Neural crest cell (in vitro differentiated cells): Measurements from ENCODE around the gene AGBL4. TPM values are rescaled to one million over a fixed set of nuclear protein-coding genes. Genes with fewer than 3 reads are reported as not detected.
A peak's percentile ranks its signal among the peaks of the same experiment; 100 is the strongest.

Experiments
- DNase-seq: peaks from one replicate; pipeline ENCODE4 v3.0.0; 2021; ENCODE audit warnings: low read depth, mixed read lengths, low spot score
- H3K27ac Mint-ChIP-seq: one replicate; pipeline ENCODE4 v1.8.0; 2021; ENCODE audit warnings: mild to moderate bottlenecking, mixed read lengths; ENCODE audit not compliant: unreplicated experiment
- H3K27me3 Mint-ChIP-seq: 2 replicates; pipeline ENCODE4 v1.8.0; 2021; ENCODE audit warnings: low read depth, mild to moderate bottlenecking, mixed read lengths
- H3K36me3 Mint-ChIP-seq: 2 replicates; pipeline ENCODE4 v1.8.0; 2021; ENCODE audit warnings: low read depth, mild to moderate bottlenecking, mixed read lengths
- H3K4me1 Mint-ChIP-seq: 2 replicates; pipeline ENCODE4 v1.8.0; 2021; ENCODE audit warnings: mixed read lengths
- H3K4me3 Mint-ChIP-seq: one replicate; pipeline ENCODE4 v1.8.0; 2021; ENCODE audit warnings: mild to moderate bottlenecking, mixed read lengths
- H3K9me3 Mint-ChIP-seq: 2 replicates; pipeline ENCODE4 v1.8.0; 2021; ENCODE audit warnings: mixed read lengths
- total RNA-seq: library from RNA; stranded (reverse); gene quantifications from 2 replicates; pipeline ENCODE4 v1.2.1, GENCODE V29; 2021
- TF ChIP-seq, protein P1 (sequence below): fragments of 200-600 bp; sonication (generic); conservative IDR thresholded peaks from 2 replicates; pipeline ENCODE4 v1.5.0; 2021; ENCODE audit warnings: antibody characterized with exemption, mild to moderate bottlenecking

The AGBL4 gene
- total RNA-seq, 1 donor from 2014 or later, result 0.09 TPM

DNA sequence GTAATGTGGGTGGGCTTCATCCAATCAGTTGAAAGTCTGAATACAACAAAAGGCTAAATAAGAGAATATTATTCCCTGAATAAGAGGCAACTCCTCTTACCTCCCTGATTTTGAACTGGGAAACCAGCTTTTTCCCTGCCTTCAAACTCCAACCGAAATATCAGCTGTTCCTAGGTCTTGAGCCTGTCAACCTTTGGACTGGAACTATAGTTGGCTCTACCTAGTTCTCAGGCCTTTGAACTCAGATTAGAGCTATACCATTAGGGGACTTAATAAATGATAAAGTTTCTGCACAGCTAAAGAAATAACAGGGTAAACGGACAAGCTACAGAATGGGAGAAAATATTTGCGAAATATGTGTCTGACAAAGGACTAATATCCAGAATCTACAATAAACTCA is 1203.3 kb downstream of the AGBL4 start:
- no peak for DNase-seq
- H3K36me3 Mint-ChIP-seq, result no peaks in the 10 kb centered on the region
- H3K27ac Mint-ChIP-seq, result no peak overlapping the region
- TF ChIP-seq, protein P1, sequence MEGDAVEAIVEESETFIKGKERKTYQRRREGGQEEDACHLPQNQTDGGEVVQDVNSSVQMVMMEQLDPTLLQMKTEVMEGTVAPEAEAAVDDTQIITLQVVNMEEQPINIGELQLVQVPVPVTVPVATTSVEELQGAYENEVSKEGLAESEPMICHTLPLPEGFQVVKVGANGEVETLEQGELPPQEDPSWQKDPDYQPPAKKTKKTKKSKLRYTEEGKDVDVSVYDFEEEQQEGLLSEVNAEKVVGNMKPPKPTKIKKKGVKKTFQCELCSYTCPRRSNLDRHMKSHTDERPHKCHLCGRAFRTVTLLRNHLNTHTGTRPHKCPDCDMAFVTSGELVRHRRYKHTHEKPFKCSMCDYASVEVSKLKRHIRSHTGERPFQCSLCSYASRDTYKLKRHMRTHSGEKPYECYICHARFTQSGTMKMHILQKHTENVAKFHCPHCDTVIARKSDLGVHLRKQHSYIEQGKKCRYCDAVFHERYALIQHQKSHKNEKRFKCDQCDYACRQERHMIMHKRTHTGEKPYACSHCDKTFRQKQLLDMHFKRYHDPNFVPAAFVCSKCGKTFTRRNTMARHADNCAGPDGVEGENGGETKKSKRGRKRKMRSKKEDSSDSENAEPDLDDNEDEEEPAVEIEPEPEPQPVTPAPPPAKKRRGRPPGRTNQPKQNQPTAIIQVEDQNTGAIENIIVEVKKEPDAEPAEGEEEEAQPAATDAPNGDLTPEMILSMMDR, result no peak
- H3K9me3 Mint-ChIP-seq, result no peaks in the 10 kb centered on the region
- peaks cover 46% of the 10 kb centered on the region for H3K27me3 Mint-ChIP-seq
- no peak overlapping the region for H3K4me3 Mint-ChIP-seq
- no peaks in the 10 kb centered on the region for H3K4me1 Mint-ChIP-seq

DNA sequence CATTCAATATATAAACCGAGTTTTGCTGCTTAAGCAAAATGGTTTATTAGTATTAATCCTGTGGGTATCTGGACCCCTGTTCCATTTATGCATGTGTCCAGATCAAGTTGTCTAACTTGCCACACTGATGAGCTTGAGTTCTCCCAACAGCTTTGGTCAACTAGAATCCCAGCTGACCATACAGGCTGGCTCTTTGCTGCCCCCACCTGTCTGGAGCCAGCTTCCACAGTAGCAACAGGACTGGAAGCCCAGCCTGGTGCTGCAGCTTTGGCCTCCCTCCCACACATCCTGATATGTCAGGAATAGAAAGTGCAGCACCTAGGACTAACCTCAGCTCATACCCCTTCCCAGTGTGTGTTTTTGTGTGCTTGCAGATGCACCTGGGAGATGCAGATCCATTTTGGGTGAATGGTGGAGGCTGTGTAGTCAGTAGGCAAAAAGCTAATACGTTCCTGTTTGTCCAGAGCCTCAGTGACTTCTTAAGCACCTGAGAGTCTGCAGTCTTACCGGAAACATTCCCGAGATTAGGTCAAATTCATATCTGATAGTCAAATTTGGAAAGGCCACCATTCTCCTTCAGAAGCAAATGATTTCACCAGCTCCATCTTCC is 1206.1 kb downstream of the AGBL4 start:
- TF ChIP-seq, protein P1, result peak; percentile 78
- DNase-seq, result peak; percentile 51
- Mint-ChIP-seq H3K36me3 (no peaks in the 10 kb centered on the region), H3K27me3 (peaks cover 36% of the 10 kb centered on the region), H3K9me3 (no peaks in the 10 kb centered on the region), H3K4me1 (no peaks in the 10 kb centered on the region), H3K27ac (no peak overlapping the region), H3K4me3 (no peak overlapping the region)

DNA sequence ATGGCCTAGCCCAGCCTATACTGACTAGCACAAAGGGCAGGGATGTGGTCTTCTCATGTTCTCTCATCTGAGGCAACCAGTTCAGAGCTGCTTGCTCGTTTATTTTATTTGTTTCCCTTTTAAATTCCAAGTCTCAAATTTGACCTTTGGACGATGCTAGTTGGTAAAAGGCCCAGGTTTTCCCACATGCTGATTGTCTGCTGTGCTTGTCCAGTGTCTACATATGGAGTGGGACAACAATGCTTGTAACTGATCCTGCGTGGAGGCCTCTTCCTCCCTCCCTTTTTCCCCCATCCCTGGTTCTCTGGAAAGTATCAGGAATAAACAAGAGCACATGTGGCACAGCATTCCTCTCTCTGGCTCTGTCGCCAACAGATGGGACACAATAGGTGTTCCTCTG is 1213.0 kb downstream of the AGBL4 start:
- Mint-ChIP-seq H3K4me3 (no peak overlapping the region), H3K4me1 (peaks cover 16% of the 10 kb centered on the region), H3K27me3 (peaks cover 22% of the 10 kb centered on the region), H3K27ac (no peak overlapping the region), H3K36me3 (no peaks in the 10 kb centered on the region), H3K9me3 (peaks cover 3% of the 10 kb centered on the region)
- TF ChIP-seq, protein P1, result no peak
- DNase-seq, result no peak

DNA sequence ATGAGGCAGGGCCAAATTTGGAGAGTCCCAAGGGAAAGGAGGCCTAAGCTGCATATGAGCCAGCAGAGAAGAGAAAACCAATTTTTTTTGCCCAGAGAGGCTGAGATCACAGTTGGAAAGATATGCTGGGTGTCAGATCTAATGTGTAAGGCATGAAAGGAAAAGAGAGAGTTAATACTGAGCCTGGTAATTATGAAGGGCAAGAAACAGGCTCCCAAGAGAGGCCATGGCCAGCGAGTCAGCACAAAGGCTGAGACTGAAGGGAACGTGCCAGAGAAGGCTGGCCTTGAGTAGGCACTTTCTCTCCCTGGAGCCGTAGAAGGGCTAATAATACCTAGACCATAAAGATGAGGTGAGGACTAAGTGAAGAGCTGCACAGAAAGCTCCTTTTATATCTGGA is 1215.3 kb downstream of the AGBL4 start:
- Mint-ChIP-seq H3K27ac (peak overlapping the region; percentile 13), H3K4me3 (no peak overlapping the region), H3K4me1 (peaks cover 16% of the 10 kb centered on the region), H3K9me3 (peaks cover 3% of the 10 kb centered on the region), H3K27me3 (peaks cover 17% of the 10 kb centered on the region), H3K36me3 (no peaks in the 10 kb centered on the region)
- no peak for DNase-seq
- TF ChIP-seq, protein P1, result no peak

DNA sequence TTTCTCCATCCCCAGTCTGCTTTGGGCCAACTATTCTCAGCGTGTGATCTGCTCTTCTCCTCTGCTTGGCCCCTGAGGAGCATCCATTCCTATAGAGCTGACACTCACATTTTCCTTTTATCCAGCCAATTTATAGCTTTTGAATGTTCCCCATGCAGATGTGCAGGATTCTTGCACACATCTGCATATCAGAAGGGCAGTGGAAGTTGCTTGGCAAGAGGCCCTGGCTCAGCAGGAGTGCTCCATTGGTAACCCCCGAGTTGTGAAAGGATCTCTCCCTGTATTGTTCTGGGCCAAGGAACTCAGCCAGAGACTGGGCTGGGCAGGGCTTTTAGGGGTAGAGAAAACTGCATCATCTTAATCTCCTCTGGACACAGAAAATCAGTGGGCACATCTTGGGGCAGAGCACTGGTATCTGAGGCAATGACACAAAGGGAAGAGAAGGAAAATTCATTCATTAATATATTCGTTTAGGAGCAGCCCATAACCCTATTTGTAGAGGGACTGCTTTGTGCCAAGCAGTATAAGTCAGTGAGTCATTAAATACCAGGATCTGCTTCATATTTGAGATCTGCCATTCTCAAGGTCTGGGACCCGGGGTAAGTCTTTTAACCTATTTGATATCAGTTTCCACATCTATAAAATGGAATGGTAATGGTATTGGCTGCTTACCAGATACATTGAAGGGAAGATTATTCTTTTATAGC is 1216.0 kb downstream of the AGBL4 start:
- no peak overlapping the region for H3K27ac Mint-ChIP-seq

More for the DNA sequence above, 1216.0 kb downstream of the AGBL4 start:
- Mint-ChIP-seq H3K4me3 (no peak overlapping the region), H3K36me3 (no peaks in the 10 kb centered on the region), H3K9me3 (peaks cover 3% of the 10 kb centered on the region), H3K4me1 (peaks cover 16% of the 10 kb centered on the region), H3K27me3 (peaks cover 14% of the 10 kb centered on the region)
- TF ChIP-seq, protein P1, result no peak
- no peak for DNase-seq
